Adrenal gland (tissue), 5 donors: Measurements from ENCODE around the gene GNL1.

ENCODE experiments used
- CTCF ChIP-seq, 6 experiments: fragments of 450-650 bp in 4 of 6; fragments of 200-600 bp in 2 of 6; sonication (generic) in 1 of 6; IDR thresholded peaks; 1 replicate in 5 of 6; 2 replicates in 1 of 6; pipeline versions ENCODE4 v1.5.1 to v1.8.0; 2016 to 2021; ENCODE audit warnings: antibody characterized with exemption in 6 of 6, mild to moderate bottlenecking in 2 of 6, moderate library complexity in 1 of 6
- POLR2A ChIP-seq, 2 donors: fragments of 450-650 bp; IDR thresholded peaks; one replicate each; pipeline ENCODE4 v1.6.1; 2017; ENCODE audit warnings: antibody characterized with exemption in 2 of 2, mild to moderate bottlenecking in 2 of 2, moderate library complexity in 1 of 2
- donor health status: DM: no; HTN: no; CAD: no.

GRCh38 chr6:30601815-30602641, 45.7 kb upstream of the GNL1 start:
- TF ChIP-seq CTCF (IDR thresholded peaks at IDR 0.05) (no peak), POLR2A (IDR thresholded peaks at IDR 0.05) (no peak)
